DND-41 (cell line): ENCODE results near the gene KIF1A.

Experiments
- ATAC-seq: fragments of 200-7000 bp; cut with Tn5 transposase; 3 replicates; pipeline ENCODE4 v1.9.1; 2021; ENCODE audit warnings: low read depth; ENCODE audit not compliant: insufficient read depth
- DNase-seq: peaks from one replicate; pipeline ENCODE4 v3.0.0-alpha.2; 2020
- H2AFZ ChIP-seq: 2 replicates; pipeline ENCODE4 v1.6.0; 2012; ENCODE audit warnings: low read depth, low read length
- H3K27ac ChIP-seq: 2 replicates; pipeline ENCODE4 v1.5.1; 2012; ENCODE audit warnings: low read length, inconsistent platforms
- H3K27me3 ChIP-seq: fragments of 200-600 bp; sonication (generic); 2 replicates; pipeline ENCODE4 v1.6.0; 2012; ENCODE audit warnings: low read length, mild to moderate bottlenecking, inconsistent platforms; ENCODE audit not compliant: insufficient read depth, poor library complexity
- H3K36me3 ChIP-seq: 2 replicates; pipeline ENCODE4 v1.5.1; 2012; ENCODE audit warnings: low read length, inconsistent platforms; ENCODE audit not compliant: insufficient read depth
- H3K4me1 ChIP-seq: 2 replicates; pipeline ENCODE4 v1.5.1; 2012; ENCODE audit warnings: mild to moderate bottlenecking, low read length; ENCODE audit not compliant: insufficient read depth
- H3K4me2 ChIP-seq: 2 replicates; pipeline ENCODE4 v1.6.0; 2012; ENCODE audit warnings: mild to moderate bottlenecking, moderate library complexity, low read length, inconsistent platforms; ENCODE audit not compliant: insufficient read depth
- H3K4me3 ChIP-seq, 2 experiments: fragments of 200-600 bp in 1 of 2; shearing (Covaris generic) in 1 of 2; 2 replicates each; pipeline ENCODE4 v1.5.1; 2012 to 2016; ENCODE audit warnings: inconsistent platforms in 2 of 2, low read length in 2 of 2, mild to moderate bottlenecking in 2 of 2, low read depth in 1 of 2, moderate library complexity in 1 of 2
- H3K79me2 ChIP-seq: 2 replicates; pipeline ENCODE4 v1.6.0; 2012; ENCODE audit warnings: low read length, inconsistent platforms; ENCODE audit not compliant: insufficient read depth
- H3K9ac ChIP-seq: 2 replicates; pipeline ENCODE4 v1.6.0; 2012; ENCODE audit warnings: low read depth, mild to moderate bottlenecking, inconsistent platforms, low read length, moderate library complexity
- H3K9me3 ChIP-seq: 2 replicates; pipeline ENCODE4 v1.5.1; 2012; ENCODE audit warnings: low read length, moderate library complexity, mild to moderate bottlenecking, inconsistent platforms; ENCODE audit not compliant: insufficient read depth, severe bottlenecking
- H4K20me1 ChIP-seq: 2 replicates; pipeline ENCODE4 v1.6.0; 2012; ENCODE audit warnings: low read length; ENCODE audit not compliant: insufficient read depth
- EZH2 ChIP-seq: IDR thresholded peaks from 3 replicates; pipeline ENCODE4 v1.6.1; 2012; ENCODE audit warnings: borderline replicate concordance, low read depth, mild to moderate bottlenecking, moderate library complexity, low read length, inconsistent platforms; ENCODE audit not compliant: severe bottlenecking
- TF ChIP-seq, protein P1 (sequence below): IDR thresholded peaks from 2 replicates; pipeline ENCODE4 v1.5.1; 2012; ENCODE audit warnings: borderline replicate concordance, low read length, moderate library complexity, mild to moderate bottlenecking; ENCODE audit not compliant: poor library complexity, severe bottlenecking; ENCODE audit errors: extremely low read depth

Gene KIF1A

DNA sequence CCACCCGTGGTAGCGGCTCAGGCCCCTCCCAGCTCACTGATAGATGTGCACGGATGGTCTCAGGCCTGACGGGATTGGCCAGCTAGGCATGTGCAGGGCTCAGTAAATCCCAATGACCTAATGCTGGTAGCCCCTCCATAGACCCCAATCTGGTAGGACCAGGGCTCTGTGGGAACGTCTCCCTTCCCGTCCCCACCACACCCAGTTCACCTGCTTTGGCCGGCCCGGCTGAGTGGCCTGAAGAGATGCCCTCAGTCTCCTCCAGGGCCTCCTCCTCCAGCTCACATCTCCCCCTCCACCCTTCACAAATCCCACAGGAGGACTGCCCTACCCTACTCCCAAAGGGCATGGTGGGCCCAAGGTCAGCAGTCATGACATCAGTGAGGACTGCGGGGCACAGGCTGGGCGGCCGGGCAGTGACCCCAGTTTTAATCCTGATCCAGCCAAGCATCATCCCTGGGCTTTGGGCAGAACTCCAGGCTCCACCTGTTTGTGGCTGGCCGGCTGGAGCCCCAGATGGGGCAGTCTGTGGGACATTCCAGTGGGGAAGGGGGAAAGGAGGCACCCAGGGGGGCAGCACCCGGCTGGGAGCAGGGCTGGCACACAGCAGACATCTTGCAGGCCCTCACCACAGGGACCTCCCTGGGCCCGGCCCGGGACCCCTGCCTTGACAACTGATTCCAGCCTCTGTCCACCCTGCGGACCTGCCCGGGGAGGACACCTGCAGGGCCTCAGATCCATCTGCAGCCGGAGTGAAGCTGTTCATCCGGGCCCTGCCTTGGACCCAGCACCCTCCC, 2.3 kb downstream of the KIF1A start:
- DNase-seq: no peak
- Histone ChIP-seq H3K79me2 (no peaks in the 10 kb centered on the region), H3K4me3 (no peak overlapping the region), H2AFZ (no peak overlapping the region), H3K4me2 (no peak overlapping the region), H4K20me1 (no peaks in the 10 kb centered on the region), H3K27ac (no peak overlapping the region), H3K36me3 (no peaks in the 10 kb centered on the region), H3K9me3 (peaks cover 8% of the 10 kb centered on the region), H3K27me3 (no peaks in the 10 kb centered on the region), H3K4me1 (no peaks in the 10 kb centered on the region), H3K9ac (no peak overlapping the region)
- ATAC-seq: no peak
- no peak for TF ChIP-seq EZH2
- TF ChIP-seq, protein P1, sequence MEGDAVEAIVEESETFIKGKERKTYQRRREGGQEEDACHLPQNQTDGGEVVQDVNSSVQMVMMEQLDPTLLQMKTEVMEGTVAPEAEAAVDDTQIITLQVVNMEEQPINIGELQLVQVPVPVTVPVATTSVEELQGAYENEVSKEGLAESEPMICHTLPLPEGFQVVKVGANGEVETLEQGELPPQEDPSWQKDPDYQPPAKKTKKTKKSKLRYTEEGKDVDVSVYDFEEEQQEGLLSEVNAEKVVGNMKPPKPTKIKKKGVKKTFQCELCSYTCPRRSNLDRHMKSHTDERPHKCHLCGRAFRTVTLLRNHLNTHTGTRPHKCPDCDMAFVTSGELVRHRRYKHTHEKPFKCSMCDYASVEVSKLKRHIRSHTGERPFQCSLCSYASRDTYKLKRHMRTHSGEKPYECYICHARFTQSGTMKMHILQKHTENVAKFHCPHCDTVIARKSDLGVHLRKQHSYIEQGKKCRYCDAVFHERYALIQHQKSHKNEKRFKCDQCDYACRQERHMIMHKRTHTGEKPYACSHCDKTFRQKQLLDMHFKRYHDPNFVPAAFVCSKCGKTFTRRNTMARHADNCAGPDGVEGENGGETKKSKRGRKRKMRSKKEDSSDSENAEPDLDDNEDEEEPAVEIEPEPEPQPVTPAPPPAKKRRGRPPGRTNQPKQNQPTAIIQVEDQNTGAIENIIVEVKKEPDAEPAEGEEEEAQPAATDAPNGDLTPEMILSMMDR: no peak

DNA sequence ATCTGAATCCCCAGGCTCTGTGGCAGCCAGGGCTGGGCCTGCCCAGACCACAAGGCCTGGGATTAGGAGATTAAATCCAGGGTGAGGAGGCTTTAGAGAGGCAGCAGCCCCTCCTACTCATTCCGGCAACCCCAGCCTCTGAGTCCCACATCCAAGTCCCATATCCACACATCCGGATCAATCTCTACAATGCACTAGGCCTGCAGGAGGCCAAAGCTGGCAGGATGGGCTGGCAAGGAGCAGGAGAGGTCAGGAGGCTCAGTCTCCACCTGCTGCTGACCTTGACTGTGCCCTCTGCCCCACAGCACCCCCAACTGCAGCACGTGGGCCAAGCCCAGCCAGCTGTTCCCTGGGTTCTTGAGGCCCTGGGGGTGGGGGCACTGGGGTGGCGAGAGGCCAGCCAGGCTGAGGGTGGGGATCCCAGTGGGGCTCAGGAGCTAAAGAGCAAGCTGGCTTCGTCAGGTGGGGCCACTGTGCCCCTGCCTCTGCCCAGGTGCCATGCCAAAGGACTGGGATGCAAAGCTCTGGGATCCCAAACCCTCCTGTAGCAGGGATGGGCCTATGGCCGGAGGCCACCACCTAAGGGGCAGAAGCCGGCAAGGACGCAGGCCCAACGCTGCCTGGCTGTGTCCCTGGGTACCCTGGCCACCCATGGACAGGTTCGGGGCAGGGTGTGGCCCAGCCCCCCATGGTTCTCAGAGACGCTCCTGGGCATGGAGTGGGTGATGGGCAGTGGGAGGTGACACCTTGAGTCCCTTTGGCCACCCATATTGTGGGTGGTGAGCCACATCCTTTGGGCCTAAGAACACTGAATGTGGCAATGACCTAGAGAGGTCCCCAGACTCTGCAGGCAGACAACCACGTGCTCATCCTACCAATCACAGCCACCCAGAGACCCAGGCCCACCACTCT, 3.2 kb downstream of the KIF1A start:
- peaks cover 15% of the 10 kb centered on the region for H3K9me3 ChIP-seq
- TF ChIP-seq EZH2: no peak
- TF ChIP-seq, protein P1: no peak
- H3K27ac ChIP-seq: no peak overlapping the region
- ATAC-seq: no peak
- no peak overlapping the region for H3K4me2 ChIP-seq
- H2AFZ ChIP-seq: no peak overlapping the region
- H3K36me3 ChIP-seq: no peaks in the 10 kb centered on the region
- H4K20me1 ChIP-seq: no peaks in the 10 kb centered on the region
- H3K79me2 ChIP-seq: no peaks in the 10 kb centered on the region
- DNase-seq: no peak
- H3K9ac ChIP-seq: no peak overlapping the region
- H3K4me1 ChIP-seq: no peaks in the 10 kb centered on the region
- H3K27me3 ChIP-seq: no peaks in the 10 kb centered on the region
- no peak overlapping the region for H3K4me3 ChIP-seq

DNA sequence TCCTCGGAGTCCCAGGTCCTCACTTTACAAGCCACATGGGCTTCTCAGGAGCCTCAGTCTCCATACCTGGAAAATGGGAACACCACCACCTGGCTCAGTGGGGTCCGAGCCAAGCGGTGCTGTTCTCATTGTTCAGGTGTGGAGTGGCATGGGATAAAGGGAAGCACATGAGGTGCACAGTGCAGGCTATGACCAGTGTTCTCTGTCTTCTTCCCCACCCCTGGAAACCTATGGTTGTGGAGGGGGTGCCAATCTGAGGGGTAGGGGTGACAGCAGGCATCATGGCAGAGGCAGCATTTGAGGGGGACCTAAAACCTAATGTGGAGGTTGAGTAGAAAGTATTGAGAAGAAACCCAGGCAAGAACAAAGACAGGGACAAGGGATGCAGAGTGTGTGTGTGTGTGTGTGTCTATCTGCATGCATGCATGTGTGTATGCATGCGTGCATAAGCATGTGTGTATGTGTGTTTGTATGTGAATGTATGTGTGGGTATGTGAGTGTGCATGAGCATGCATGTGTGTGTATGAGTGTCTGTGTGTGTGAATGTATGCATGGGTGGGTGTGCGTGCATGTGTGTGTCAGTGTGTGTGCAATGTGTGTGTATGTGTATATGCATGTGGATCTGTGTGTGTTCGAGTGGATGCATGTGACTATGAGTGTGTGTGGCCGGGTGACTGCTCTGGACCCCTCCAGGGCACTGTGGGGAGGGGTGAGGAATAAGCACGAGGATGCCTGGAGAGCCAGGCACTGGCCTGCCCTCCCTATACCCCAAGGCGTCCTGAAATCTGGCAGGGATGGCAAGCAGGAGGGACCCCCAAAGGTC, 4.0 kb downstream of the KIF1A start:
- Histone ChIP-seq H3K4me1 (no peaks in the 10 kb centered on the region), H3K4me2 (no peak overlapping the region), H3K36me3 (no peaks in the 10 kb centered on the region), H3K9me3 (peaks cover 15% of the 10 kb centered on the region), H2AFZ (no peak overlapping the region), H3K9ac (no peak overlapping the region), H3K27me3 (no peaks in the 10 kb centered on the region), H4K20me1 (no peaks in the 10 kb centered on the region), H3K27ac (no peak overlapping the region), H3K79me2 (no peaks in the 10 kb centered on the region), H3K4me3 (no peak overlapping the region)
- DNase-seq (no peak), ATAC-seq (no peak)
- TF ChIP-seq, protein P1: no peak
- TF ChIP-seq EZH2: no peak
